Adrenal gland (tissue), 19 donors: Measurements from ENCODE around the gene RPRM. TPM values are rescaled to one million over a fixed set of nuclear protein-coding genes. Genes with fewer than 3 reads are reported as not detected.
A peak's percentile ranks its signal among the peaks of the same experiment; 100 is the strongest.

ENCODE experiments used
- DNase-seq, 7 donors: peaks; one replicate each; pipeline ENCODE4 v3.0.0-alpha.2; 2019 to 2020
- H3K27ac ChIP-seq, 5 donors: fragments of 200-600 bp; sonication (generic) in 4 of 5; 1 replicate in 3 of 5; 2 replicates in 2 of 5; pipeline versions ENCODE4 v1.5.1 to v1.8.0; 2016 to 2020; ENCODE audit warnings: mild to moderate bottlenecking in 1 of 5
- H3K27me3 ChIP-seq: fragments of 200-600 bp; 2 replicates; pipeline ENCODE4 v1.8.0; 2021
- H3K36me3 ChIP-seq, 2 donors: fragments of 200-600 bp; replicated peaks in 1 of 2; 1 replicate in 1 of 2; 2 replicates in 1 of 2; pipeline versions ENCODE4 v1.5.1 to v1.8.0; 2018 to 2022
- H3K4me1 ChIP-seq, 2 donors: fragments of 200-600 bp; replicated peaks in 1 of 2; 1 replicate in 1 of 2; 2 replicates in 1 of 2; pipeline versions ENCODE4 v1.5.1 to v1.8.0; 2018 to 2021
- H3K4me3 ChIP-seq, 4 donors: fragments of 200-600 bp; sonication (generic) in 3 of 4; one replicate each; pipeline ENCODE4 v1.5.1; 2016 to 2018
- H3K9me3 ChIP-seq, 3 donors: fragments of 200-600 bp; sonication (generic) in 1 of 3; replicated peaks in 1 of 3; 1 replicate in 2 of 3; 2 replicates in 1 of 3; pipeline versions ENCODE4 v1.5.1 to v1.8.0; 2016 to 2021
- CTCF ChIP-seq, 6 experiments: fragments of 450-650 bp in 4 of 6; fragments of 200-600 bp in 2 of 6; sonication (generic) in 1 of 6; IDR thresholded peaks; 1 replicate in 5 of 6; 2 replicates in 1 of 6; pipeline versions ENCODE4 v1.5.1 to v1.8.0; 2016 to 2021; ENCODE audit warnings: antibody characterized with exemption in 6 of 6, mild to moderate bottlenecking in 2 of 6, moderate library complexity in 1 of 6
- POLR2A ChIP-seq, 2 donors: fragments of 450-650 bp; IDR thresholded peaks; one replicate each; pipeline ENCODE4 v1.6.1; 2017; ENCODE audit warnings: antibody characterized with exemption in 2 of 2, mild to moderate bottlenecking in 2 of 2, moderate library complexity in 1 of 2
- WGBS, 4 donors: extraction: QIAGEN DNeasy Blood & Tissue Kit in 2 of 4; methylation state at CpG; one replicate each; pipeline versions ENCODE4 v1.1.5 to v1.1.7; 2013 to 2017; 5-methylcytosine and 5-hydroxymethylcytosine counted together
- intact Hi-C, 2 donors: fragments of 100-400 bp; cut with DNase I; formaldehyde crosslinking; loops; one replicate each; pipeline versions ENCODE4 v1.14.1 to v1.15.0; 2022 to 2023
- long read RNA-seq, 10 donors: library from polyadenylated mRNA in 3 of 10; unstranded in 2 of 10; stranded (forward) in 1 of 10; transcript quantifications; one replicate each; pipeline ENCODE4 v2.0.0 and lab custom pipeline, GENCODE V29; 2021 to 2026
- polyA plus RNA-seq, 3 donors: library from polyadenylated mRNA; stranded (reverse); fragments of 200-250 nt in 2 of 3; fragments of 350-450 nt in 1 of 3; fragmentation: Illumina TruSeq in 1 of 3; extraction: RNeasy Lipid Tissue Mini Kit (QIAGEN cat#74804) in 1 of 3; gene quantifications; one replicate each; pipeline ENCODE4 v1.2.3, GENCODE V29; 2013 to 2014
- total RNA-seq, 9 donors: library from RNA; depleted of rRNA in 4 of 9; stranded (reverse); fragments of >200 nt in 4 of 9; fragments of 120-200 nt in 1 of 9; fragmentation: NEBNext Ultra II Directional in 1 of 9; extraction: Animal tissue kit (Norgen Biotek cat#: 25700) in 1 of 9; gene quantifications; one replicate each; pipeline versions ENCODE4 v1.1.0 to v1.2.4, GENCODE V29; 2013 to 2023
- donor health status: healthy with polysubstance abuse.
- donor health status: Bipolar disorder and iron deficiency.
- donor health status: DM: yes; HTN: yes; CAD: no.
- donor health status: DM: no; HTN: no; CAD: no.
- donor health status: DM: no; HTN: no; CAD: no.
- donor health status: DM: yes; HTN: yes; CAD: no.

Gene RPRM
- total RNA-seq (10 to 100 TPM in 7 of 9 donors, 1 to 10 TPM in 2; 5.6 to 38.8 (median 12.9) TPM), polyA plus RNA-seq (1 to 10 TPM; 1.4 to 8.1 (median 5.0) TPM)
- long read RNA-seq, donor 1, partial matches to known transcripts, result 0 of 2 reads
- long read RNA-seq, donor 1, other reads (novel, unspliced or antisense), result 0 of 2 reads
- long read RNA-seq, donor 2, partial matches to known transcripts, result 0 of 3 reads
- long read RNA-seq, donor 2, other reads (novel, unspliced or antisense), result 0 of 3 reads
- long read RNA-seq, donor 3, partial matches to known transcripts, result 0 of 2 reads
- long read RNA-seq, donor 3, other reads (novel, unspliced or antisense), result 0 of 2 reads
- long read RNA-seq, donor 4, partial matches to known transcripts, result 0 of 1 reads
- long read RNA-seq, donor 4, other reads (novel, unspliced or antisense), result 0 of 1 reads
- long read RNA-seq, donor 5, transcript RPRM-201 (1 exons, 1,471 nt), result major isoform, 6 of 6 reads
- long read RNA-seq, donor 5, partial matches to known transcripts, result 0 of 6 reads
- long read RNA-seq, donor 5, other reads (novel, unspliced or antisense), result 0 of 6 reads
- long read RNA-seq, donor 6, partial matches to known transcripts, result 0 of 2 reads
- long read RNA-seq, donor 6, other reads (novel, unspliced or antisense), result 0 of 2 reads
- long read RNA-seq, donor 7, partial matches to known transcripts, result 0 of 1 reads
- long read RNA-seq, donor 7, other reads (novel, unspliced or antisense), result 0 of 1 reads
- long read RNA-seq, donor 8, partial matches to known transcripts, result 0 of 2 reads
- long read RNA-seq, donor 8, other reads (novel, unspliced or antisense), result 0 of 2 reads
- long read RNA-seq, donor 9, transcript RPRM-201 (1 exons, 1,471 nt), result major isoform, 11 of 11 reads
- long read RNA-seq, donor 9, partial matches to known transcripts, result 0 of 11 reads
- long read RNA-seq, donor 9, other reads (novel, unspliced or antisense), result 0 of 11 reads
- long read RNA-seq, donor 10, partial matches to known transcripts, result 0 of 4 reads
- long read RNA-seq, donor 10, other reads (novel, unspliced or antisense), result 0 of 4 reads

GRCh38 chr2:153478289-153479261 is at the start of gene RPRM:
RPRM (minus strand) TSS chr2:153478762; CDS start chr2:153478565, 197 bp downstream.
- Histone ChIP-seq H3K4me1 (peaks cover 0 to 31% of the 10 kb centered on the region in 2 donors), H3K9me3 (no peaks in the 10 kb centered on the region), H3K36me3 (no peaks in the 10 kb centered on the region), H3K27ac (peak within 1 kb of the TSS in 3 of 5 donors; percentile 69 to 87 (median 82)), H3K4me3 (peak within 1 kb of the TSS; percentile 9 to 74 (median 33)), H3K27me3 (no peaks in the 10 kb centered on the region)
- WGBS, 4 donors, result 0 to 2% (median 1%) methylated on average over 20 to 93 of the region's 93 CpGs
- peak; percentile 86 to 93 (median 90) for DNase-seq
- intact Hi-C loops, result loop anchor here in 1 of 2 donors (10.0 kb wide), 1 partner anchor 314 kb away; no protein-coding TSS in a partner anchor
- TF ChIP-seq POLR2A (IDR thresholded peaks at IDR 0.05), result peak; percentile 49 to 74
- TF ChIP-seq CTCF (IDR thresholded peaks at IDR 0.05), result peak; percentile 50 to 96 (median 78)

- TF ChIP-seq POLR2A (IDR thresholded peaks at IDR 0.05) (no peak), CTCF (IDR thresholded peaks at IDR 0.05) (peak; percentile 73 to 95 (median 80))
- no peaks in the 10 kb centered on the region for H3K27me3 ChIP-seq
- no peak overlapping the region for H3K4me3 ChIP-seq
- intact Hi-C loops, result loop anchor here in 1 of 2 donors (10.0 kb wide), 1 partner anchor 655 kb away; no protein-coding TSS in a partner anchor
- no peaks in the 10 kb centered on the region for H3K4me1 ChIP-seq
- DNase-seq, result peak; percentile 35 to 86 (median 76)
- H3K36me3 ChIP-seq, result no peaks in the 10 kb centered on the region
- no peaks in the 10 kb centered on the region for H3K9me3 ChIP-seq
- WGBS, 4 donors, result 0% methylated on average over 1 of the region's 1 CpG
- no peak overlapping the region for H3K27ac ChIP-seq
Observed at GRCh38 chr2:153519257-153519875, 40.8 kb upstream of the RPRM start.

GRCh38 chr2:153512331-153512730 is 33.8 kb upstream of the RPRM start:
- intact Hi-C loops, result loop anchor here in 1 of 2 donors (10.0 kb wide), 1 partner anchor 648 kb away; no protein-coding TSS in a partner anchor

More at GRCh38 chr2:153512331-153512730, 33.8 kb upstream of the RPRM start:
- Histone ChIP-seq H3K27ac (no peak overlapping the region), H3K36me3 (no peaks in the 10 kb centered on the region), H3K27me3 (no peaks in the 10 kb centered on the region), H3K4me1 (no peaks in the 10 kb centered on the region), H3K4me3 (no peak overlapping the region), H3K9me3 (no peaks in the 10 kb centered on the region)
- TF ChIP-seq POLR2A (IDR thresholded peaks at IDR 0.05) (no peak), CTCF (IDR thresholded peaks at IDR 0.05) (no peak)
- WGBS, 4 donors, result 83 to 89% (median 86%) methylated on average over 4 of the region's 4 CpGs
- no peak for DNase-seq
